NT2/D1 (cell line): ENCODE data around the gene DRGX.

Experiments
- SUZ12 ChIP-seq: IDR thresholded peaks from 2 replicates; pipeline ENCODE4 v1.6.1; 2011; ENCODE audit not compliant: insufficient read length, insufficient read depth; ENCODE audit errors: extremely low read depth
- YY1 ChIP-seq: IDR thresholded peaks from 2 replicates; pipeline ENCODE4 v1.6.1; 2011; ENCODE audit not compliant: insufficient read length, insufficient read depth
- ZNF274 ChIP-seq: IDR thresholded peaks from 2 replicates; pipeline ENCODE4 v1.6.1; 2011; ENCODE audit warnings: mild to moderate bottlenecking, low read depth, low read length

GRCh38 chr10:49395741-49396665, at the start of gene DRGX:
- no peak for TF ChIP-seq YY1
- peak; percentile 21 for TF ChIP-seq SUZ12
- TF ChIP-seq ZNF274 = no peak
